GM12875 (cell line): Measurements from ENCODE around the gene BAIAP2.
"Not testable (repeated sequence)": the region's sequence is repeated elsewhere in the genome, so short reads cannot be mapped to it uniquely, and the experiment has no call there.

Experiments used
- H3K4me3 ChIP-seq: one replicate; pipeline ENCODE4 v1.5.1; 2011; ENCODE audit warnings: low read depth, low read length, control low read depth
- TF ChIP-seq, protein P1 (sequence below): IDR thresholded peaks from 2 replicates; pipeline ENCODE4 v1.5.1; 2011; ENCODE audit warnings: low read depth, mild to moderate bottlenecking, control low read depth, inconsistent platforms, low read length, moderate library complexity, borderline replicate concordance; ENCODE audit not compliant: insufficient read depth

BAIAP2 gene

DNA sequence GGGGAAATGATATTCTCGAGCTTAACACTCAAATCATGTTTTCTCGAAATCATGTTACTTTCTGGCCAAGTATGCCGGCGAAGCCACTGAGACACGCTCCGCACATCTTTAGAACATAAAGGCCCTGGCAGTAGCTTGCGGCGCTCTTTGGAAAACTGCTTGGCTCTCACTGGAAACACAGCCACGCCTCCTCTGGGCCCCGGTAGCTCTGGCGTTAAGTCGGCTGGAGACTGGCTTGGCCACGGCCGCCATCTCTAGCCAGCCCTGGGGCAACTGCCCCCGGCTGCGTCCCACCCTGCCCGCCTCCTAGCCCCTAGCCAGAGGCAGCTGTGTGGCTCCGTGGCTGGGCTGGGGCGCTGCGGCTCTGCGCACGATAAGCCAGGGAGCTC, 9.2 kb upstream of the BAIAP2 start:
- TF ChIP-seq, protein P1, sequence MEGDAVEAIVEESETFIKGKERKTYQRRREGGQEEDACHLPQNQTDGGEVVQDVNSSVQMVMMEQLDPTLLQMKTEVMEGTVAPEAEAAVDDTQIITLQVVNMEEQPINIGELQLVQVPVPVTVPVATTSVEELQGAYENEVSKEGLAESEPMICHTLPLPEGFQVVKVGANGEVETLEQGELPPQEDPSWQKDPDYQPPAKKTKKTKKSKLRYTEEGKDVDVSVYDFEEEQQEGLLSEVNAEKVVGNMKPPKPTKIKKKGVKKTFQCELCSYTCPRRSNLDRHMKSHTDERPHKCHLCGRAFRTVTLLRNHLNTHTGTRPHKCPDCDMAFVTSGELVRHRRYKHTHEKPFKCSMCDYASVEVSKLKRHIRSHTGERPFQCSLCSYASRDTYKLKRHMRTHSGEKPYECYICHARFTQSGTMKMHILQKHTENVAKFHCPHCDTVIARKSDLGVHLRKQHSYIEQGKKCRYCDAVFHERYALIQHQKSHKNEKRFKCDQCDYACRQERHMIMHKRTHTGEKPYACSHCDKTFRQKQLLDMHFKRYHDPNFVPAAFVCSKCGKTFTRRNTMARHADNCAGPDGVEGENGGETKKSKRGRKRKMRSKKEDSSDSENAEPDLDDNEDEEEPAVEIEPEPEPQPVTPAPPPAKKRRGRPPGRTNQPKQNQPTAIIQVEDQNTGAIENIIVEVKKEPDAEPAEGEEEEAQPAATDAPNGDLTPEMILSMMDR = no peak

GRCh38 chr17:81026266-81027036, 8.5 kb upstream of the BAIAP2 start:
- H3K4me3 ChIP-seq = no peak overlapping the region

More for the DNA sequence above, 9.2 kb upstream of the BAIAP2 start:
- no peak overlapping the region for H3K4me3 ChIP-seq

GRCh38 chr17:81027038-81027437, 7.9 kb upstream of the BAIAP2 start:
- no peak overlapping the region for H3K4me3 ChIP-seq
- TF ChIP-seq, protein P1 = no peak

More at GRCh38 chr17:81026266-81027036, 8.5 kb upstream of the BAIAP2 start:
- TF ChIP-seq, protein P1 = no peak

GRCh38 chr17:81027591-81028505, 7.1 kb upstream of the BAIAP2 start:
- H3K4me3 ChIP-seq = no peak overlapping the region
- TF ChIP-seq, protein P1 = no peak

DNA sequence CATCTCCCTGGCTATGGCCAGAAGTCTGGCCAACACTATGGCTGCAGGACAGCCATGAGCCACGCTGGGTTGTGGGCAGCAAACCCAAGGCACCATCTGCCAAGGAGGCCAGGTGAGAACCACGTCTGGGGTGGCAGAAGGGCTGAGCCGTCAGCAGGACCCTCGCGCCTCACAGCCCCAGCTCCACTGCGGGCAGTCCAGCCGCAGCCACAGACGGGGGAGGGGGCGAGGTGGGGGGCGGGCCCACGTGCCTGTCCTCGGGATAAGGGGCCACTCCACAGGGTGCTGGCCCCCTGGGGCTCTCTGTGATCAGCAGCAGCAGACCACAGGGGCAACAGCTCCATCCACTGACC, 6.5 kb upstream of the BAIAP2 start:
- H3K4me3 ChIP-seq = no peak overlapping the region
- TF ChIP-seq, protein P1 = no peak

DNA sequence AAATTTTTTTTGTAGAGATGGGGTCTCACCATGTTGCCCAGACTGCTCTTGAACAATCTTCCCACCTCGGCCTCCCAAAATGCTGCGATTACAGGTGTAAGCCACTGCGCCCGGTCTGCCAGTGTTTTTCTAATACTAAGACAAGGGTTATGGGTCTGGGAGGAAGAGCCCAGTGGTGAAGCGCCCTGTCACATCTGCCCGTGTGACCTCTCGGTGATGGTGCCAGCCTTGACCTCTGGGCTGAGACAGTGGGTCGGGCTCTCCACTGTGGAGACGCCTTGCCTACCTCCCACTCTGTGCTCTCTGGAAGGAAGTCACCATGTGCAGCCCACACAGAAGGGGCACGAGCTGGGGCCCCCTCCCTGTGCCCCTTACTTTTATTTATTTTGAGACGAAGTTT, 5.1 kb upstream of the BAIAP2 start:
- H3K4me3 ChIP-seq = no peak overlapping the region
- TF ChIP-seq, protein P1 = no peak

DNA sequence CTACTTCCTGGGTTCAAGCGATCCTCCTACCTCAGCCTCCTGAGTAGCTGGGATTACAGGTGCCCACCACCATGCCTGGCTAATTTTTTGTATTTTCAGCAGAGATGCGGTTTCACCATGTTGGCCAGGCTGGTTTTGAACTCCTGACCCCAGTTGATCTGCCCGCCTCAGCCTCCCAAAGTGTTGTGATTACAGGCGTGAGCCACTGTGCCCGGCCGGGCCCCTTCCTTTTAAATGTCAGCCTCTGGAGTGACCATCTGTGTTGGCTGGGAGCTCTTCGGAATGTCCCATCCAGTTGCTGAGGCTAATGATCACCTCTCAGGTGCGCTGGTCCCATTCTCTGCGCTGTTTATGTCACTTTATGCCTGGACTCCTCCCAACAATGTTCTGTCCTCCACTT, 4.6 kb upstream of the BAIAP2 start:
- H3K4me3 ChIP-seq = not testable (repeated sequence)
